ENCODE data around the gene STON2.

DNA sequence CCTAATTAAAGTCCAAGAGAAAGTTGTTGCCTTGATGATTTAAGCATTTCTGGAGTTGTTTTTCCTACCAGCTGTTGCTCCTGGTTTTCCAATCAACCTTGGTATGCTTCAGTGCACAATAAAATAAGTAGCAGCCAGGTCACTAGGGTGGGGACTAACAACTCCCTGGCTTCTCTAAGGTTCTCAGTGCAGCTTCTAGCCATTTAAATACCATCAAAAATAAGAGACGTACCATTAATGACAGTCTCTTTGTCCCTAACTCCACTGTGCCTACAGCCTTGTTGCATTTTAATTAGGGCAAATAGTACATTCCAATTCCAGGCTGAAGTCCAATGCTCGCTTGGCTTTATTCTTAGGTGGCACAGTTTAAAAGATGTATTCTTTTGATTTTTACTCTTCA is 11.8 kb downstream of the STON2 start:
- TF ChIP-seq YY1 (IDR thresholded peaks at IDR 0.05) (no peak), MAX (IDR thresholded peaks at IDR 0.05) (no peak), EGR1 (IDR thresholded peaks at IDR 0.05; ENCODE audit: low read depth in 2 of 2) (no peak), RAD21 (IDR thresholded peaks at IDR 0.05) (no peak), CTCF (IDR thresholded peaks at IDR 0.05; ENCODE audit: low read depth, low read length, missing input control) (no peak)
